GM18951 (cell line): ENCODE measurements around the gene PTPRG.

Experiments
- POLR2A ChIP-seq: IDR thresholded peaks from 4 replicates; pipeline ENCODE4 v1.6.1; 2011; ENCODE audit warnings: mild to moderate bottlenecking; ENCODE audit not compliant: insufficient read length, insufficient read depth; ENCODE audit errors: extremely low read depth
- in situ Hi-C: fragments of 300-500 bp; cut with MboI; formaldehyde crosslinking; loops from one replicate; pipeline ENCODE4 v1.12.0; 2022; ENCODE audit warnings: low sequenced_read_pairs, mixed read lengths, inconsistent platforms; ENCODE audit not compliant: unreplicated experiment

PTPRG gene

DNA sequence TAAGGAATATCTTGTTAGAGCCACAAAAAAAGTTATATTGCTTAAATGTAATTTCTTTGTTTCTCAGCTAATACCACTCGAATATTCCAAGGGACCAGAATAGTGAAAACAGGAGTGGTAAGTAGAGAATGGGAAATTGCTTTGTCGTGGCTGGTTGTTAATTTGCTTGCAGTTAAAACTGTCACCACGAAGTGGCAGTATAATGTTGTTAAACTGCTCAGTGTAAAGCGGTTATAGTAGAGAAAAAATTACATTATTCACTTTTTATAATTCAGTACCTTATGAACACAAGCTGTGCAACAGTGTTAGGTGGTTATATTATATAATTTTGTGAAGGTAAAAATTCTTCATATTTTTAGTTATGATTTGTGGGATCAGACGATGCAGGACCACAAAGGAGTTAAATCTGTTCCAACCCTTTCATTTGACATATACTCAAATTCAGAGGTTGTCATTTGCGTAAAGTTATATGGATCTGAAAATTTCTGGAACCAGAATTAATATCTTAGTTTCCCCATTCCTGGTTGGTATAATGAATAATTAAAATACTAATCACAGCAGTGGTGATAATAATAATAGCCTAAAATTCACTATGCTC lies 640.2 kb downstream of the PTPRG start:
- TF ChIP-seq POLR2A: no peak
- in situ Hi-C loops: loop anchor here (25.0 kb wide), 1 partner anchor 361 kb away; no protein-coding TSS in a partner anchor

DNA sequence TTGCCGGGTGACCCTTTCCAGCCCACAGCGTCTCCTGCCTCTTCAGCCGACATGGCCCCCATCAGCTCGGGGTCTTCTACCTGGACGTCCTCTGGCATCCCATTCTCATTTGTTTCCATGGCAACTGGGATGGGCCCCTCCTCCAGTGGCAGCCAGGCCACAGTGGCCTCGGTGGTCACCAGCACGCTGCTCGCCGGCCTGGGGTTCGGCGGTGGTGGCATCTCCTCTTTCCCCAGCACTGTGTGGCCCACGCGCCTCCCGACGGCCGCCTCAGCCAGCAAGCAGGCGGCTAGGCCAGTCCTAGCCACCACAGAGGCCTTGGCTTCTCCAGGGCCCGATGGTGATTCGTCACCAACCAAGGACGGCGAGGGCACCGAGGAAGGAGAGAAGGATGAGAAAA lies 641.8 kb downstream of the PTPRG start:
- no peak for TF ChIP-seq POLR2A
- in situ Hi-C loops: loop anchor here (25.0 kb wide), 1 partner anchor 359 kb away; no protein-coding TSS in a partner anchor

DNA sequence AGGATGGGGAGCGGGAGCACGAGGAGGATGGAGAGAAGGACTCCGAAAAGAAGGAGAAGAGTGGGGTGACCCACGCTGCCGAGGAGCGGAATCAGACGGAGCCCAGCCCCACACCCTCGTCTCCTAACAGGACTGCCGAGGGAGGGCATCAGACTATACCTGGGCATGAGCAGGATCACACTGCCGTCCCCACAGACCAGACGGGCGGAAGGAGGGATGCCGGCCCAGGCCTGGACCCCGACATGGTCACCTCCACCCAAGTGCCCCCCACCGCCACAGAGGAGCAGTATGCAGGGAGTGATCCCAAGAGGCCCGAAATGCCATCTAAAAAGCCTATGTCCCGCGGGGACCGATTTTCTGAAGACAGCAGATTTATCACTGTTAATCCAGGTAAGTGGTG lies 642.2 kb downstream of the PTPRG start:
- TF ChIP-seq POLR2A: no peak
- in situ Hi-C loops: loop anchor here (25.0 kb wide), 1 partner anchor 359 kb away; no protein-coding TSS in a partner anchor

DNA sequence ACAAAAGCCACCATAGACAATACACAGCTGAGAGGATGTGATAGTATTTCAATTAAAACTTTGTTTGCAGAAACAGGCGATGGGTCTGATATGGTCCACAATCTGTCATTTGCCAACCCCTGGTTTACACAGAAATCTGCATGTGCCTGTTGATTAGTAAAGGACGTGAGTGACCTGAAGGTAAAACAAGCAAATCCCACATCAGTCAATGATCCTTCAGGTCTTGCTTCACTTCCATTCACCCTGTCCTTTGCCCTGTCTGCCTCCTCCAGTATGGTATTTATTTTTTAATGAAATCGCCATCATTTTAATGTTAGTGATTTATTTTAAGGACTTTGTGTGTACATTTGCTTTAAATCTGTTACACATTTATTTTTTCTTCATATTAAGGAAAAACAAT lies 645.8 kb downstream of the PTPRG start:
- TF ChIP-seq POLR2A: no peak
- in situ Hi-C loops: loop anchor here (25.0 kb wide), 1 partner anchor 355 kb away; no protein-coding TSS in a partner anchor

DNA sequence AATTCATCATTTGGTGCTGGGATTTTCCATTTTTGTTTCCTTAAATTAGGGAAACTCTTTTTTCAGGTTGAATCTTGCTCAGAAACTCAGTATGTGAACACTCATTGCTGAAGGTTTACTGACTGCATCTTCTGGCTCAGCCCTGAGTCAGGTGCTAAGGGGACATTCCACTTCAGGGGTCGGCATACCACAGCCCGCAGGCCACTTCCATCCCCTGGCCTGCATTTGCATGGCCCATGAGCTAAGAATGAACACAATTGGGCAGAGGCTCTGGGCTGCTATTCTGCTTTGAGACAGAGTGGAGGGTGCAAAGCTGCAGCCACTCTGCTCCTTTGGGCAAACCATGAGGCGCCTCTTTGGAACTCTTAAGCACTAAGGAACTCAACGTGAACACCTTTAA lies 647.0 kb downstream of the PTPRG start:
- in situ Hi-C loops: loop anchor here (25.0 kb wide), 1 partner anchor 354 kb away; no protein-coding TSS in a partner anchor
- no peak for TF ChIP-seq POLR2A

DNA sequence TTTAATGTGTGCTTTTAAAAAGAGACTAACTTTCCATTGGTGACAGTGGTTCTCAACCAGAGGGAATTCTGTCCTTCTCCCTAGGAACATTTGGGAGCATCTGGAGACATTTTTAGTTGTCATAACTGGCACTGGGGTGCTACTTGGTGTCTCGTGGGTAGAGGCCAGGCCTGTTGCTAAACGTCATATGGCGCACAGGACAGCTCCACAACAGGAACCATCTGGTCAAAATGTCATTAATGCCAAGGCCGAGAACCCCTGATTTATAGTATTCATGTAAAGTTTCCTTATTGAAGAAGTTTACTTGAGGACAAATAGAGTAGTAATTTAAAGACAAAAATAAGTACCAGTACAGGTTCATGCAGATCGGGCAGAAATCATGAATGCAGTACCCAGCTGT lies 647.7 kb downstream of the PTPRG start:
- TF ChIP-seq POLR2A: no peak
- in situ Hi-C loops: loop anchor here (25.0 kb wide), 1 partner anchor 353 kb away; no protein-coding TSS in a partner anchor

DNA sequence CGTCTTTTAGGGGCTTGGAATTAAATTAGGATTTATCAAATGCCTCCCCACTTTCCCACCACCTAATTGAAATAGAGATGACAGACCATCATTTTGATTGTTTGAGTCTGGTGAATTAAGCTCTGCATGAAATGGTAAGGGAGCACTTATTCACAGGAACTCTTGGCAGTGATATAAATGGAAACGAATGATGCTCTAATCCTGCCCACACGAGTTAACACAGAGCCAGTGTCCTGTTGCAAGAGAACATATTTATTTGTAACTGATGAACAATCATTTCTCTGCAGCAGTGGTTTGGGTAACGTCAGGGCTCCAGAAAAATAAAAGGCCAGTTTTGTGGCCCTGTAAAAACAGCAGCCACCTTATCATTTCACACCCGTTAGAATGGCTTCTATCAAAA lies 648.6 kb downstream of the PTPRG start:
- in situ Hi-C loops: loop anchor here (25.0 kb wide), 1 partner anchor 352 kb away; no protein-coding TSS in a partner anchor
- TF ChIP-seq POLR2A: no peak

DNA sequence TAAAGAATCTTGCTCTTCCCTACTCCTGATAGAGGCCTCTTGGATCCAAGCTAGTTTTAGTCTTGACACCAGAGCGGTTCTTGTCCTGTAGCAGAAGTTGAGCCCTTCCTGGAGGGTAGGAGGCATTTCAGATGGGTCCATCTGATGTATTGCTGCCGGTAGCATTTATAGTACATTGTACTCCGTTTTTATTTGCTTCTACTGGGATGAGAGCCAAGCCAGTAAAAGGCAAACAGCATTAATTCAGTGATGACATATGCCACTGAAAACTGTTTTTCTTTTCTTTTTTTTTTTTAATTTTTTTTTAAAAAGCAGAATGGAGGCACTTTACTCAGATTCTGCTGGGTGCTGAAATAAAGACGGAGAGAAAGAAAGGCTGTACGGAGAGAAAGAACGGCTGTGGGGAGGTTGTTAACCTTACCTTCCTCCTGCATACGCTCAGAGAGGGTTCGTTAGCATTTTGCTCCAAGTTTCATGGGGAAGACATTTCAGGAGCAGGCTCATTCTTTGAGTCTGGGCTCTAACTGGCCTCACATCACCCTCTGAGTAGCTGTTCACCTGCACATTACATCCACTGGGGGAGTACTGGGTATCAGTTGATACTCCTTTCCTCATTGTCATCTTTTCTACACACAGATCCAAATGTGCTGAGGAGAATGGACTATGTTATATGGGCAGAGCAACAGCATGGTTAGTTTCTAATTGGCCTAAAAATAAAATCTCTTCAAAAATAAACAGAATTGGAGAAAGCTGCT lies 650.5 kb downstream of the PTPRG start:
- TF ChIP-seq POLR2A: no peak
- in situ Hi-C loops: loop anchor here (25.0 kb wide), 1 partner anchor 350 kb away; no protein-coding TSS in a partner anchor

DNA sequence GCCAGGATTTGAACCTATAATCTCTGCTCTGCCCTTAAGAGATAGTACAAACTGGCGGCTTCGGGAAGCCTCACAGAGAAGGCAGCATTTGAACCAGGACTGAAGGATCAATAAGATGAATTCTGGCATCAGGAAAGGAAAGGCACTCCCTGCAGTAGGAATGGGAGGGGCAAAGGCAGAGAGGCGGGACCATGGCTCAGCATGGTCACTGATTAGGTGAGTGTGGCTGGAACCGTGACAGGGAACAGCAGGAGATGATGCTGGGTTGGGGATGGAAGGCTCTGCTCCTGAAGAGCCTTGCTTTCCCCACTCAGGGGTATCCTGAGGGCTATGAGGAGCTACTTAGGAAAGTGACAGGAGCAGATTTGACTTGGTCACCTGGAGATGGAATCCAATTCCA lies 653.5 kb downstream of the PTPRG start:
- in situ Hi-C loops: loop anchor here (25.0 kb wide), 1 partner anchor 347 kb away; no protein-coding TSS in a partner anchor
- TF ChIP-seq POLR2A: no peak

DNA sequence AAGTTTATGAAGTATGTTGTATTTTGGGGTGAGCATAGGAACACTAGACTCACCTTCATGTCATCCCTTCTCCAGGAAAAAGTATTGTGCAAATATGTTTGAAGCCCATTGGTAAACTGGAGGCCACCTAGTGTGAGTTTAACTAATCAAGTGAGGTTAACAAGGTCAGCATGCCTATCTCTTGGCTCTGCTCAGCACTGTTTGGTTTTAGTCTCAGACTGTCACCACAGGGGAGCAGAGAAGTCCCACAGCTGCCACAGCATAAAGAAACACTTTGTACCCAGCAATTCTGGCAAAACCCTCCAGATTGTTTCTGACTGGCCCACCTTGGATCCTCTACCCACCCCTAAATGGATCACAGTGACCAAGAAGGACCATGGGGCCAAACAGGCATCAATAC lies 659.2 kb downstream of the PTPRG start:
- TF ChIP-seq POLR2A: no peak
- in situ Hi-C loops: loop anchor here (25.0 kb wide), 1 partner anchor 342 kb away; no protein-coding TSS in a partner anchor

DNA sequence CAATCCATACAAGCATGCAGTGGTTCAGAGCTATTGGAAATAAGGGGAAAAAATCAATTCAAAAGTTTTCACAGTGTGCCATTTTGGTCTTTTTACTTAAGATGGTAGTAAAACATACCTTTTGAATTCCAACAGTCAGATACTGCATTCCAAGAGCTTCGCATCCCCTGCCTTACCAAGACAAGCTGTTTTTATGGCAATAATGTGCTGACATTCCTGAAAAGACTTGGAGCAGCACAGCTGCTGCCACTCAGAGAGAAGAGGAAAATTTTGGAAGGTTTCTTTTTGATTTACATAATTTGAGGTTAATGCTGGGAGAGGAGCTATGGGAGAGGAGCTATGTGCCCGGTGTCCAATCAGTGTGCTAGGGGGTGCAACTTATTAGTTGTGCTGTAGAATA lies 663.7 kb downstream of the PTPRG start:
- no peak for TF ChIP-seq POLR2A
- in situ Hi-C loops: no loop called here

DNA sequence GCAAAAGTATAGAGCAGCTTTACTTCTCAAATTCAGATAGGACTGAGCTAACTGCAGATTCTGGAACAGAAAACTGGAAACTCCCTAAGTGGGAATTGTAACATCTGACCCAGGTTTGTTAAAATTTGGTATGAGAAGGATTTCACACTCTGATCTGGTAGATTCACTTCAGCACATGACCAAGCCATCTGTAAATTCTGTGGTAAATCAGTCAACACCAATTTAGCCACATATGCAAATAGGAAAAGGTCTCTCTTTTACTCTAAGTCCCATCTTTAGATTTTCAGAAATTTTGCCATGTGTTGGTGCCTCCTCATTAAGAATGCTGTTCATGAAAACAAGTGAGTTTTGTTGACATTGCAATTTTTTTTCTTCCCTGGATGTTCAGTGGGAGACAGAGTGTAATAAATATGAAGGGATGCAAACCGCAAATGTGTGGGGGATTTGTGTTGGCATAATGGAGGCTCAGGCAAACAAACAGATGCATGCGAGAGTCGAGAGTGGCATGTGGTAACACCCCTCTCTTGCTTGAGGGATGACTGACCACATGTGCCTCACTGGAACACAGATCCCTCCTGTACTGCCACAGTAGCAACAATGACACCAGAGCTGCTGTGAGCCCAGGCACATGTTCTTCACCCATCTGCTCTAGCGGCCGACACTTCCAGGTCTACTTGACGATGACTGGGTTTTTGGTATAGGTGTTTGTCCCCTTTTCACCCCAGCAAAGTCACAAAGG lies 665.4 kb downstream of the PTPRG start:
- no peak for TF ChIP-seq POLR2A
- in situ Hi-C loops: no loop called here

DNA sequence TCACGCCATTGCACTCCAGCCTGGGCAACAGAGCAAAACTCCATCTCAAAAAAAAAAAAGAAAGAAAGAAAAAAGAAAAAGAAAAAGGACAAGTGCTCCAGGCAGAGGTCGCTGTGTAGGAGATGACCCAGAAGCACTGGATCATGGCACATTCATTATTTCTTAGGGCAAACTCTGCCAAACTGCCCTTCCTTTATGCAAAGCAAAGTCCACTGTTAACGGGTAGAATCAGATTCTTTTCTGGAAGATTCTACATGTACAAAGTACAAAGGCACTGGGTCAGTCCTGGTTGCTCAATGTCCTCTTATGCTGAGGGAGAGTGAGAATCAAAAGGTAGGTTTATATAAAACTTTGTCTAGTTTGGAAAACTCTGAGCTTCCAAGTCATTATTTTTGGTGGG lies 667.1 kb downstream of the PTPRG start:
- in situ Hi-C loops: no loop called here
- TF ChIP-seq POLR2A: no peak
